ENCODE data around the gene MARF1.
"Not testable (repeated sequence)": the region's sequence is repeated elsewhere in the genome, so short reads cannot be mapped to it uniquely, and the experiment has no call there.

MARF1 gene

GRCh38 chr16:15567823-15568222, 75.1 kb downstream of the MARF1 start:
- DNase-seq: no peak

GRCh38 chr16:15566095-15566494, 76.9 kb downstream of the MARF1 start:
- DNase-seq: no peak

- DNase-seq: no peak
Observed at GRCh38 chr16:15564604-15565339, 78.2 kb downstream of the MARF1 start.

GRCh38 chr16:15559176-15559575, 83.8 kb downstream of the MARF1 start:
- no peak for DNase-seq

GRCh38 chr16:15557258-15557657, 85.7 kb downstream of the MARF1 start:
- no peak for DNase-seq

GRCh38 chr16:15556130-15556529, 86.8 kb downstream of the MARF1 start:
- no peak for DNase-seq

- DNase-seq: no peak
Observed at GRCh38 chr16:15553313-15554088, 89.5 kb downstream of the MARF1 start.

GRCh38 chr16:15552507-15552906, 90.4 kb downstream of the MARF1 start:
- no peak for DNase-seq

GRCh38 chr16:15548482-15548891, 94.5 kb downstream of the MARF1 start:
- no peak for DNase-seq

- no peak for DNase-seq
Observed at GRCh38 chr16:15547768-15548096, 95.2 kb downstream of the MARF1 start.

- not testable (repeated sequence) for DNase-seq
Observed at GRCh38 chr16:15547072-15547767, 95.7 kb downstream of the MARF1 start.

- no peak for DNase-seq
Observed at GRCh38 chr16:15545544-15545943, 97.4 kb downstream of the MARF1 start.

- DNase-seq: no peak
Observed at GRCh38 chr16:15544405-15544804, 98.5 kb downstream of the MARF1 start.

All from NCI-H446 treated with DMSO at 0.1 percent for 48 hours (cell line).